ENCODE measurements around the gene UBE2J2.

The UBE2J2 gene

GRCh38 chr1:1213345-1214265 lies 60.0 kb downstream of the UBE2J2 start, which contains the start of gene TNFRSF4:
TNFRSF4 (minus strand) TSS chr1:1214153; CDS start chr1:1214127, 26 bp downstream.
- no peaks in the 10 kb centered on the region for H3K4me1 ChIP-seq (ENCODE audit: insufficient read depth, low read length)
- H3K9me3 ChIP-seq (ENCODE audit: control insufficient read depth, insufficient read depth, low read length), result no peaks in the 10 kb centered on the region
- H3K36me3 ChIP-seq (ENCODE audit: insufficient read depth, low read length), result no peaks in the 10 kb centered on the region
- no peak within 1 kb of the TSS for H3K9ac ChIP-seq (ENCODE audit: low read depth, low read length)

GRCh38 chr1:1212780-1213344 lies 60.8 kb downstream of the UBE2J2 start:
- Histone ChIP-seq H3K36me3 (ENCODE audit: insufficient read depth, low read length) (no peaks in the 10 kb centered on the region), H3K4me1 (ENCODE audit: insufficient read depth, low read length) (peaks cover 3% of the 10 kb centered on the region; the same call in 1 of the 2 replicates)

GRCh38 chr1:1211541-1212441 lies 61.9 kb downstream of the UBE2J2 start:
- H3K9ac ChIP-seq (ENCODE audit: low read depth, low read length), result no peak overlapping the region

More at GRCh38 chr1:1212780-1213344, 60.8 kb downstream of the UBE2J2 start:
- H3K9ac ChIP-seq (ENCODE audit: low read depth, low read length), result no peak overlapping the region
- H3K9me3 ChIP-seq (ENCODE audit: control insufficient read depth, insufficient read depth, low read length), result no peaks in the 10 kb centered on the region

GRCh38 chr1:1210726-1211540 lies 62.7 kb downstream of the UBE2J2 start:
- Histone ChIP-seq H3K9me3 (ENCODE audit: control insufficient read depth, insufficient read depth, low read length) (no peaks in the 10 kb centered on the region), H3K4me1 (ENCODE audit: insufficient read depth, low read length) (peaks cover 7% of the 10 kb centered on the region; the same call in 1 of the 2 replicates), H3K9ac (ENCODE audit: low read depth, low read length) (no peak overlapping the region), H3K36me3 (ENCODE audit: insufficient read depth, low read length) (no peaks in the 10 kb centered on the region)

More at GRCh38 chr1:1211541-1212441, 61.9 kb downstream of the UBE2J2 start:
- Histone ChIP-seq H3K4me1 (ENCODE audit: insufficient read depth, low read length) (peaks cover 5% of the 10 kb centered on the region; the same call in 1 of the 2 replicates), H3K9me3 (ENCODE audit: control insufficient read depth, insufficient read depth, low read length) (no peaks in the 10 kb centered on the region), H3K36me3 (ENCODE audit: insufficient read depth, low read length) (no peaks in the 10 kb centered on the region)

- Histone ChIP-seq H3K4me1 (ENCODE audit: insufficient read depth, low read length) (peaks cover 7% of the 10 kb centered on the region; the same call in 1 of the 2 replicates), H3K9me3 (ENCODE audit: control insufficient read depth, insufficient read depth, low read length) (no peaks in the 10 kb centered on the region), H3K9ac (ENCODE audit: low read depth, low read length) (no peak overlapping the region), H3K36me3 (ENCODE audit: insufficient read depth, low read length) (no peaks in the 10 kb centered on the region)
These were observed 64.8 kb downstream of the UBE2J2 start for GRCh38 chr1:1208713-1209433.

GRCh38 chr1:1207571-1207892 lies 66.1 kb downstream of the UBE2J2 start:
- no peaks in the 10 kb centered on the region for H3K9me3 ChIP-seq (ENCODE audit: control insufficient read depth, insufficient read depth, low read length)

GRCh38 chr1:1206966-1207531 lies 66.6 kb downstream of the UBE2J2 start:
- peak overlapping the region; percentile 32; the same call in 1 of the 2 replicates for H3K9ac ChIP-seq (ENCODE audit: low read depth, low read length)
- no peaks in the 10 kb centered on the region for H3K9me3 ChIP-seq (ENCODE audit: control insufficient read depth, insufficient read depth, low read length)
- H3K36me3 ChIP-seq (ENCODE audit: insufficient read depth, low read length), result no peaks in the 10 kb centered on the region
- H3K4me1 ChIP-seq (ENCODE audit: insufficient read depth, low read length), result peaks cover 7% of the 10 kb centered on the region; the same call in 1 of the 2 replicates

More at GRCh38 chr1:1207571-1207892, 66.1 kb downstream of the UBE2J2 start:
- no peaks in the 10 kb centered on the region for H3K36me3 ChIP-seq (ENCODE audit: insufficient read depth, low read length)
- no peak overlapping the region for H3K9ac ChIP-seq (ENCODE audit: low read depth, low read length)
- peaks cover 7% of the 10 kb centered on the region; the same call in 1 of the 2 replicates for H3K4me1 ChIP-seq (ENCODE audit: insufficient read depth, low read length)

GRCh38 chr1:1206376-1206965 lies 67.2 kb downstream of the UBE2J2 start, which contains the start of gene TNFRSF18:
TNFRSF18 (minus strand) TSS chr1:1206592; CDS start chr1:1206571, 21 bp downstream.
- Histone ChIP-seq H3K9ac (ENCODE audit: low read depth, low read length) (peak within 1 kb of the TSS; percentile 32), H3K36me3 (ENCODE audit: insufficient read depth, low read length) (no peaks in the 10 kb centered on the region), H3K9me3 (ENCODE audit: control insufficient read depth, insufficient read depth, low read length) (no peaks in the 10 kb centered on the region), H3K4me1 (ENCODE audit: insufficient read depth, low read length) (peaks cover 7% of the 10 kb centered on the region; the same call in 1 of the 2 replicates)

- Histone ChIP-seq H3K36me3 (ENCODE audit: insufficient read depth, low read length) (no peaks in the 10 kb centered on the region), H3K4me1 (ENCODE audit: insufficient read depth, low read length) (peaks cover 7% of the 10 kb centered on the region; the same call in 1 of the 2 replicates), H3K9ac (ENCODE audit: low read depth, low read length) (peak overlapping the region; percentile 32; the same call in 1 of the 2 replicates)
These were observed 67.8 kb downstream of the UBE2J2 start for GRCh38 chr1:1205769-1206375.

GRCh38 chr1:1204998-1205768 lies 68.5 kb downstream of the UBE2J2 start:
- H3K4me1 ChIP-seq (ENCODE audit: insufficient read depth, low read length), result peaks cover 7% of the 10 kb centered on the region; the same call in 1 of the 2 replicates
- no peaks in the 10 kb centered on the region for H3K9me3 ChIP-seq (ENCODE audit: control insufficient read depth, insufficient read depth, low read length)
- no peaks in the 10 kb centered on the region for H3K36me3 ChIP-seq (ENCODE audit: insufficient read depth, low read length)
- no peak overlapping the region for H3K9ac ChIP-seq (ENCODE audit: low read depth, low read length)

More at GRCh38 chr1:1205769-1206375, 67.8 kb downstream of the UBE2J2 start:
- H3K9me3 ChIP-seq (ENCODE audit: control insufficient read depth, insufficient read depth, low read length), result no peaks in the 10 kb centered on the region

- H3K4me1 ChIP-seq (ENCODE audit: insufficient read depth, low read length), result peaks cover 7% of the 10 kb centered on the region; the same call in 1 of the 2 replicates
- no peak overlapping the region for H3K9ac ChIP-seq (ENCODE audit: low read depth, low read length)
- no peaks in the 10 kb centered on the region for H3K9me3 ChIP-seq (ENCODE audit: control insufficient read depth, insufficient read depth, low read length)
- H3K36me3 ChIP-seq (ENCODE audit: insufficient read depth, low read length), result no peaks in the 10 kb centered on the region
These were observed 69.2 kb downstream of the UBE2J2 start for GRCh38 chr1:1204425-1204920.
